COR-L47 (cell line): ENCODE data around the gene VIPR2.

ENCODE experiments used
- DNase-seq: peaks from one replicate; lab custom pipeline; 2025; lab: John Stamatoyannopoulos, UW

The VIPR2 gene

GRCh38 chr7:159158125-159158887 is 13.6 kb upstream of the VIPR2 start:
- no peak for DNase-seq

- DNase-seq = no peak
Observed at GRCh38 chr7:159157714-159158113, 13.0 kb upstream of the VIPR2 start.

- no peak for DNase-seq
Observed at GRCh38 chr7:159156436-159157245, 12.0 kb upstream of the VIPR2 start.

- no peak for DNase-seq
Observed at GRCh38 chr7:159155410-159155809, 10.7 kb upstream of the VIPR2 start.

GRCh38 chr7:159154243-159154642 is 9.6 kb upstream of the VIPR2 start:
- no peak for DNase-seq

GRCh38 chr7:159153511-159153910 is 8.8 kb upstream of the VIPR2 start:
- DNase-seq = no peak

- DNase-seq = no peak
Observed at GRCh38 chr7:159152816-159153215, 8.1 kb upstream of the VIPR2 start.

- DNase-seq = no peak
Observed at GRCh38 chr7:159151231-159151630, 6.6 kb upstream of the VIPR2 start.

GRCh38 chr7:159149488-159149887 is 4.8 kb upstream of the VIPR2 start:
- no peak for DNase-seq

- no peak for DNase-seq
Observed at GRCh38 chr7:159148430-159149395, 4.0 kb upstream of the VIPR2 start.

GRCh38 chr7:159147687-159148086 is 3.0 kb upstream of the VIPR2 start:
- DNase-seq = no peak

GRCh38 chr7:159147246-159147645 is 2.6 kb upstream of the VIPR2 start:
- DNase-seq = no peak

GRCh38 chr7:159146084-159146858 is 1.6 kb upstream of the VIPR2 start:
- DNase-seq = no peak

GRCh38 chr7:159145490-159145855 is 806 bp upstream of the VIPR2 start:
- DNase-seq = no peak

- DNase-seq = no peak
Observed at GRCh38 chr7:159143780-159144757, 598 bp downstream of the VIPR2 start.

GRCh38 chr7:159142730-159143129 is 1.9 kb downstream of the VIPR2 start:
- no peak for DNase-seq

- DNase-seq = no peak
Observed at GRCh38 chr7:159142199-159142598, 2.5 kb downstream of the VIPR2 start.

- DNase-seq = no peak
Observed at GRCh38 chr7:159141660-159142059, 3.0 kb downstream of the VIPR2 start.

GRCh38 chr7:159141167-159141566 is 3.5 kb downstream of the VIPR2 start:
- DNase-seq = no peak
